GM19025 (cell line): Measurements from ENCODE around the gene TUBA4A.
"Not testable (repeated sequence)": the region's sequence is repeated elsewhere in the genome, so short reads cannot be mapped to it uniquely, and the experiment has no call there.

Experiments
- ATAC-seq: cut with Tn5 transposase; IDR thresholded peaks from one replicate; pipeline ENCODE4 v1.9.1; 2021; ENCODE audit warnings: mild to moderate bottlenecking, low read depth, moderate library complexity; ENCODE audit not compliant: unreplicated experiment

TUBA4A gene

DNA sequence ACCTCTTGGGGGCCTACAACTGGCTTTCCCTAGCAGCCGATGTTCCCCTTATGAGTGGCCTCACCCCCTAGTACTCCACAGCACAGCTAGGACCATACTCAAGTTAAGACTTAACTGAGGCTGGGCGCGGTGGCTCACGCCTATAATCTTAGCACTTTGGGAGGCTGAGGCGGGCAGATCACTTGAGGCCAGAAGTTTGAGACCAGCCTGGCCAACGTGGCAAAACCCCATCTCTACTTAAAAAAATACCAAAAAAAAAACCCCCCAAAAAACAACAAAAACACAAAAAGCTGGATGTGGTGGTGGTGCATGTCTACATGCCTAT lies 33.4 kb upstream of the TUBA4A start:
- ATAC-seq: not testable (repeated sequence)

- no peak for ATAC-seq
Observed at GRCh38 chr2:219286436-219287115, 32.9 kb upstream of the TUBA4A start.

GRCh38 chr2:219285894-219286425 lies 32.2 kb upstream of the TUBA4A start:
- ATAC-seq: no peak

- no peak for ATAC-seq
Observed at GRCh38 chr2:219285373-219285735, 31.6 kb upstream of the TUBA4A start.

- ATAC-seq: no peak
Observed at GRCh38 chr2:219284501-219285372, 31.0 kb upstream of the TUBA4A start.

- no peak for ATAC-seq
Observed at GRCh38 chr2:219282943-219283581, 29.3 kb upstream of the TUBA4A start.

GRCh38 chr2:219282375-219282774 lies 28.7 kb upstream of the TUBA4A start:
- ATAC-seq: no peak

- ATAC-seq: no peak
Observed at GRCh38 chr2:219281588-219281987, 27.9 kb upstream of the TUBA4A start.

- no peak for ATAC-seq
Observed at GRCh38 chr2:219280651-219281050, 26.9 kb upstream of the TUBA4A start.

- no peak for ATAC-seq
Observed at GRCh38 chr2:219279916-219280516, 26.3 kb upstream of the TUBA4A start.

DNA sequence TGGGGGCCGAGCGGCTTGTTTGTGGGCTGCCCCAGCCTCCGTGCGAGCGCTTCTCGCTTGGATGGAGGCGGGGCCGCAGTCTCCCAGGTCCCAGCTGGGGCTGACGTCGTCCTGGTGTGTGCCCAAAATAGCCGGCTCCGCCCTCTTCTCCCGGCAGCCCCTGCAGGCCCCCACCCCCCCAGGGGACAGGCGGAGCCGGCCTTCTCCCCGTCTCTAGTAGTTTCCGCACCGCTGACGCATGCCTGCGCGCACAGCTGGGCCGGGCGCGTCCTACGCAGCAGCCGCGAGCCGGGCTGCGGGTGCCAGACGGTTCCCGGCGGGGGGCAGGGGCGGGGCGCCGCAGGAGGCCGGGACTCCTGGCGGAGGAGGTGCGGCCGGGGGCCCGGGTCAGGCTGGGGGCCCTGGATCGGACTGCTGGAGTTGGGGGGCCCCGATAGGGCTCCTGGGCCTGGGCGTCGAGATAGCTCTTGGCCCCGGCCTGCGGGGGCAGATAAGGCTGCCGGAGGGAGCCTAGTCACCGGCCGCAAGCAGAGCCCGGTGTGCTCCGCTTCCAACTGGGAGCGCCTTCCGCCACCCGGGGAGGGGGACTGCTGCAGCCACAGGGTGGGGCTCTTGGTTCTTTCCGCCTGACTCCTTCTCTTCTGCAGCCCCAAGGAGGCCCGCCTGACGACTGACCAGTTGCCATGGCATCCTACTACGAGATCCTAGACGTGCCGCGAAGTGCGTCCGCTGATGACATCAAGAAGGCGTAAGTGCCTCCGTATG lies 25.6 kb upstream of the TUBA4A start, which contains the start of gene DNAJB2:
Gene DNAJB2, plus strand, starts transcription at position 216 of the 765 bp plus-strand sequence. Its CDS starts 468 bp downstream, at position 684.
- ATAC-seq: peak; percentile 86

GRCh38 chr2:219278655-219279150 lies 25.0 kb upstream of the TUBA4A start:
- no peak for ATAC-seq

- no peak for ATAC-seq
Observed at GRCh38 chr2:219277703-219278654, 24.3 kb upstream of the TUBA4A start.

DNA sequence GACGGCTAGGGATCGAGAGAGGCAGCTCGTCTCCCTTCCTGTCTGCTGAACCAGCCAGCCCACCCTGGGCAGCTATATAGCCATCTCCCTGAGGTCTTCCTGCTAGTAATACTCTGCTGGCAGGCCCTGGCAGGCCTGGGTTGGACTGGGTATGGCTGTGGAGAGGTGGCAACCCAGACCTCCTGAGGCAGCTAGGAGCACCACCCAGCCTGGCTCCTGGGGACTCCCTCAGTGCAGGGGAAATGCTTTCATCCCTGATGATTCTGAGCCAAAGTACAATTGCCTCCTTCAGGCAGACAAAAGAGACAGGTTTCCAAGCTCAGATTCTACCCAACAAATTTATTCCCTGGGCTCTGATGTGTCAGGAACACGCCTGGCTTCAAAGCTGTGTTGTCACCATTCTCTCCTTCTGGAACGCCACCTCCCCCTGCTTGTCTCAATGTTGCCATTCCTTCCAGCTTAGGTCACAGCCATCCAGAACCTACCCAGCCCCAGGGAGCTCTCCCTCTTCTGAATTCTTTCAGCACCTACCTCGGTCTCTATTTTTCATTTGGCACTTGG lies 20.7 kb upstream of the TUBA4A start:
- ATAC-seq: no peak

DNA sequence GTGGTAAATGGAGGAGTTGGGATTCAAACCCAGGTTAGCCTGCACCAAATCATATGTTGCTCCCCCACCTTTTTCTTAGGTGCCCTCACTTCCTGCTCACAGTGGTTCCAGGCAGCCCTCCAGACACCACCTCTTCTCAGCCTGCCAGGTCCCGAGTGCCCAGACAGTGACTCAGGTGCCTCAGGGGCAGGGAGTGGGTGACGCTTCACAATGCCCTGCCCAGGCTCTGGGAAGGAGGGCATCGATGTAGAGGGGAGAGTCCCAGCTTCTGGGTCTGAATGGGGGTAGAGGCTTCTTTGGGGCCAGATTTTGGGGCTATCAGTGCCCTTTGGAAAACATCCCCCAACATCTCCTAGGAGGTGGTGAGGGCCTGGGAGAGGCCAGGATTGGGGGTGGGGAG lies 20.2 kb upstream of the TUBA4A start:
- ATAC-seq: no peak

DNA sequence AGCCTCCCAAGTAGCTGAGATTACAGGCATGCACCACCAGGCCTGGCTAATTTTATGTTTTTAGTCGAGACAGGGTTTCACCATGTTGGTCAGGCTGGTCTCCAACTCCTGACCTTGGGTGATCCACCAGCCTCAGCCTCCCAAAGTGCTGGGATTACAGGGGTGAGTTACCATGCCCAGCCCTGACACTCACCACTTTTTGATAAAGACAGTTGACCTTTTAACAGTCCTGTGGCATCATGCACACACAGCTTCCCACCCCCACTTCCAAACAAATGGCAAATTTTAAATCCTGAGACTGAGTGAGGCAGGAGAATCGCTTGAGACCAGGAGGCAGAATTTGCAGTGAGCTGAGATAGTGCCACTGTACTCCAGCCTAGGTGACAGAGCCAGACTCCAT lies 19.3 kb upstream of the TUBA4A start:
- no peak for ATAC-seq

GRCh38 chr2:219272356-219272755 lies 18.6 kb upstream of the TUBA4A start:
- ATAC-seq: no peak

DNA sequence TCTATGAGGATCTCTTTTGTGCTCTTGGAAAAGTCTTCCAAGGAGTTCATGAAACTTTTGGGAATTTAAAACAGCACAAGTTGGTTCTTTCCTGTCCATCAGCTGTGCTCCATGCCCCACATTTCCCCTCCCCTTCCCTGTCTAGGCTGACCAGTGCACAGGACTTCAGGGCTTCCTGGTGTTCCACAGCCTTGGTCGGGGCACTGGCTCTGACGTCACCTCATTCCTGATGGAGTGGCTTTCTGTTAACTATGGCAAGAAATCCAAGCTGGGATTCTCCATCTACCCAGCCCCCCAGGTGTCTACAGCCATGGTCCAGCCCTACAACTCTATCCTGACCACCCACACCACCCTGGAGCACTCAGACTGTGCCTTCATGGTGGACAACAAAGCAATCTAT lies 17.3 kb upstream of the TUBA4A start:
- no peak for ATAC-seq

DNA sequence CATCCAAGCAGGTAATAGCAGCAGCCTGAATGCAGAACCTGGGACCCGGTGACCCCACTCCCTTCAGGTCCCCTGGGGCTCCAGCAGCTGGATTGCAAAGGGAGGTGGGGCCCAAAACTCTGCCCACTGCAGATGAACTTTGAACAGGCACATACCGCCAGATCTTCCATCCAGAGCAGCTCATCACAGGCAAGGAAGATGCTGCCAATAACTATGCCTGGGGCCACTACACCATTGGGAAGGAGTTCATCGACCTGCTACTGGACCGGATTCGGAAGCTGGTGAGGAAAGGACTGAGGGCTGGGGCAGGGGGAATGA lies 16.3 kb upstream of the TUBA4A start:
- ATAC-seq: no peak
